ENCODE data around the gene FXR2.

FXR2 gene

DNA sequence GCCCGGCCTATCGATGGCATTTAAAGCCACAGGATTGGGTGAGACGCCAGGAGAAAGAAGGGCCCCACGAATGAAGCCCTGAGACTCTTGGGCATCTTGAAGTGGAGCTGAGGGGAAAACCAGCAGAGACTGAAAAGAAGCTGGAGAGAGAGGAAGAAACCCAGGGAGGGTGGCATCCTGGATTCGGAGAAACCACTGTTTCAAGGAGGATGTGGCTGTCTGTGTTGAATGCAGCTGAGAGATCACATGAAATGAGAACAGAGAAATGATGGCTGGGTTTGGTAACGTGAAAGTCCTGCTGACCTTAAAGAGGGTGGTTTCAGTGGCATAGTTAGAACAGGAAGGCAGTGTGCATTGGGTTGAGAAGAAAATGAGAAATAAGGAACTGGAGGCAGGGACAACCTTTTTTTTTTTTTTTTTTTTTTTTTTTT, 62.1 kb downstream of the FXR2 start:
- no peak for DNase-seq (ENCODE audit: low read depth in 3 of 3)

- no peak for DNase-seq (ENCODE audit: low read depth in 3 of 3)
Measured at GRCh38 chr17:7551396-7551795, 63.3 kb downstream of the FXR2 start.

- no peak for DNase-seq (ENCODE audit: low read depth in 3 of 3)
Measured at GRCh38 chr17:7550344-7550743, 64.4 kb downstream of the FXR2 start.

GRCh38 chr17:7549401-7550055, 65.2 kb downstream of the FXR2 start:
- no peak for DNase-seq (ENCODE audit: low read depth in 3 of 3)

GRCh38 chr17:7548585-7549400, 65.9 kb downstream of the FXR2 start, which contains the start of gene TNFSF12:
TNFSF12 (plus strand) TSS chr17:7549058; CDS start chr17:7549154, 96 bp downstream.
- DNase-seq (ENCODE audit: low read depth in 3 of 3), result peak in 1 of 3 experiments; percentile 21

- DNase-seq (ENCODE audit: low read depth in 3 of 3), result no peak
Measured at GRCh38 chr17:7544911-7545310, 69.8 kb downstream of the FXR2 start.
